ENCODE results near the gene ROBO2. TPM values are rescaled to one million over a fixed set of nuclear protein-coding genes. Genes with fewer than 3 reads are reported as not detected.

The ROBO2 gene
- polyA plus RNA-seq, 1 donor from 2014 or later, result 55.5 TPM

DNA sequence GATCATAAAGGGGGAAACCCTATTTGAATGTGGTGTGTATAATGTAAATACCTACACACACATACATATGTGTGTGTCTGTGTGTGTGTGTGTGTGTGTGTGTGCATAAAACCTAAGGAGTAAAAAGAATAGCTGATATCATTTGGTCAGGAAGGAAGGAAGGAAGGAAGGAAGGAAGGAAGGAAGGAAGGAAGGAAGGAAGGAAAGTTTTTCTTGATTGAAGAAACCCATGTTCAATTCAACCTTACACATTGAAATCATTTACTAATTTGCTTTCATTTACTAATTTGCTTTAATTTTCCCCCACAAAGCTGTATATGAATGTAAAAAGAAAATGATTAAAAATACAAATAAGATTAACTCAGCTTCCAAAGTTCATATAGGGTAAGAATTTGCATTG lies 386.6 kb downstream of the ROBO2 start:
- Histone ChIP-seq H4K20me1 (ENCODE audit: insufficient read depth) (no peaks in the 10 kb centered on the region), H3K4me3 (ENCODE audit: low read length) (no peak overlapping the region), H3F3A (ENCODE audit: insufficient read depth, low read length, poor library complexity, severe bottlenecking) (no peaks in the 10 kb centered on the region), H3K4me2 (ENCODE audit: low read length) (no peak overlapping the region), H3K79me2 (replicated peaks; ENCODE audit: insufficient read depth, low read length) (no peaks in the 10 kb centered on the region), H3K9me2 (ENCODE audit: insufficient read depth, low read length) (no peaks in the 10 kb centered on the region), H3K36me3 (ENCODE audit: insufficient read depth, low read length) (no peaks in the 10 kb centered on the region), H3K27me3 (ENCODE audit: insufficient read depth, low read depth, low read length) (no peaks in the 10 kb centered on the region), H3K9me3 (ENCODE audit: low read length) (no peaks in the 10 kb centered on the region), H3K9ac (ENCODE audit: low read length) (no peak overlapping the region), H3K27ac (ENCODE audit: low read length) (no peak overlapping the region), H2AFZ (ENCODE audit: low read depth, low read length) (no peak overlapping the region)
- TF ChIP-seq MXI1 (conservative IDR thresholded peaks at IDR 0.05; ENCODE audit: poor library complexity, severe bottlenecking) (no peak), SMC3 (conservative IDR thresholded peaks at IDR 0.05; ENCODE audit: poor library complexity) (no peak), TAF1 (IDR thresholded peaks at IDR 0.05; ENCODE audit: low read depth) (no peak), EP300 (conservative IDR thresholded peaks at IDR 0.05; ENCODE audit: poor library complexity, severe bottlenecking) (no peak), RAD21 (conservative IDR thresholded peaks at IDR 0.05) (no peak), POLR2AphosphoS5 (IDR thresholded peaks at IDR 0.05) (no peak), EZH2 (IDR thresholded peaks at IDR 0.05; ENCODE audit: borderline replicate concordance, insufficient read depth, low read length, poor library complexity, severe bottlenecking) (no peak)
- TF ChIP-seq, protein P1, sequence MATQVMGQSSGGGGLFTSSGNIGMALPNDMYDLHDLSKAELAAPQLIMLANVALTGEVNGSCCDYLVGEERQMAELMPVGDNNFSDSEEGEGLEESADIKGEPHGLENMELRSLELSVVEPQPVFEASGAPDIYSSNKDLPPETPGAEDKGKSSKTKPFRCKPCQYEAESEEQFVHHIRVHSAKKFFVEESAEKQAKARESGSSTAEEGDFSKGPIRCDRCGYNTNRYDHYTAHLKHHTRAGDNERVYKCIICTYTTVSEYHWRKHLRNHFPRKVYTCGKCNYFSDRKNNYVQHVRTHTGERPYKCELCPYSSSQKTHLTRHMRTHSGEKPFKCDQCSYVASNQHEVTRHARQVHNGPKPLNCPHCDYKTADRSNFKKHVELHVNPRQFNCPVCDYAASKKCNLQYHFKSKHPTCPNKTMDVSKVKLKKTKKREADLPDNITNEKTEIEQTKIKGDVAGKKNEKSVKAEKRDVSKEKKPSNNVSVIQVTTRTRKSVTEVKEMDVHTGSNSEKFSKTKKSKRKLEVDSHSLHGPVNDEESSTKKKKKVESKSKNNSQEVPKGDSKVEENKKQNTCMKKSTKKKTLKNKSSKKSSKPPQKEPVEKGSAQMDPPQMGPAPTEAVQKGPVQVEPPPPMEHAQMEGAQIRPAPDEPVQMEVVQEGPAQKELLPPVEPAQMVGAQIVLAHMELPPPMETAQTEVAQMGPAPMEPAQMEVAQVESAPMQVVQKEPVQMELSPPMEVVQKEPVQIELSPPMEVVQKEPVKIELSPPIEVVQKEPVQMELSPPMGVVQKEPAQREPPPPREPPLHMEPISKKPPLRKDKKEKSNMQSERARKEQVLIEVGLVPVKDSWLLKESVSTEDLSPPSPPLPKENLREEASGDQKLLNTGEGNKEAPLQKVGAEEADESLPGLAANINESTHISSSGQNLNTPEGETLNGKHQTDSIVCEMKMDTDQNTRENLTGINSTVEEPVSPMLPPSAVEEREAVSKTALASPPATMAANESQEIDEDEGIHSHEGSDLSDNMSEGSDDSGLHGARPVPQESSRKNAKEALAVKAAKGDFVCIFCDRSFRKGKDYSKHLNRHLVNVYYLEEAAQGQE (IDR thresholded peaks at IDR 0.05; ENCODE audit: borderline replicate concordance), result no peak
- TF ChIP-seq, protein P2, sequence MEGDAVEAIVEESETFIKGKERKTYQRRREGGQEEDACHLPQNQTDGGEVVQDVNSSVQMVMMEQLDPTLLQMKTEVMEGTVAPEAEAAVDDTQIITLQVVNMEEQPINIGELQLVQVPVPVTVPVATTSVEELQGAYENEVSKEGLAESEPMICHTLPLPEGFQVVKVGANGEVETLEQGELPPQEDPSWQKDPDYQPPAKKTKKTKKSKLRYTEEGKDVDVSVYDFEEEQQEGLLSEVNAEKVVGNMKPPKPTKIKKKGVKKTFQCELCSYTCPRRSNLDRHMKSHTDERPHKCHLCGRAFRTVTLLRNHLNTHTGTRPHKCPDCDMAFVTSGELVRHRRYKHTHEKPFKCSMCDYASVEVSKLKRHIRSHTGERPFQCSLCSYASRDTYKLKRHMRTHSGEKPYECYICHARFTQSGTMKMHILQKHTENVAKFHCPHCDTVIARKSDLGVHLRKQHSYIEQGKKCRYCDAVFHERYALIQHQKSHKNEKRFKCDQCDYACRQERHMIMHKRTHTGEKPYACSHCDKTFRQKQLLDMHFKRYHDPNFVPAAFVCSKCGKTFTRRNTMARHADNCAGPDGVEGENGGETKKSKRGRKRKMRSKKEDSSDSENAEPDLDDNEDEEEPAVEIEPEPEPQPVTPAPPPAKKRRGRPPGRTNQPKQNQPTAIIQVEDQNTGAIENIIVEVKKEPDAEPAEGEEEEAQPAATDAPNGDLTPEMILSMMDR (IDR thresholded peaks at IDR 0.05; ENCODE audit: poor library complexity, severe bottlenecking), result no peak

DNA sequence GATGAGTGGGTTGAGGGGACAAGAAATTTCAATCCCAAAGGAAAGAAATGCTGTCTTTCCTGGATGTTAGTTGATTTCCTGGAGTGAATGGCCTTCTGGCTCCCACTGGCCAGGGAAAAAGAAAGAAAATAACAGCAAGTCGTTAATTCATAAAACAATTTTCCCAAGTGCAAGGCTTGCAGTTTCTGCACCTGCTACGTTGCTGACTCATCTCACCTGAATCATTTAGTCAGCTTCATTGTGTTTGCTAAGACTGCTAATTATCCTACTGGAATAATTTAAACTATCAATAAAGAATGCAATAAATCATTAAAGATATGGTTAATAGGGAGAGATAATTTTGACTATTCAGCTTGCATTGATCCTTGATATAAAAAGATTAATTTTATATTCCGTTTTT lies 387.6 kb downstream of the ROBO2 start:
- H3K9me3 ChIP-seq (ENCODE audit: low read length), result no peaks in the 10 kb centered on the region
- no peak for TF ChIP-seq POLR2AphosphoS5 (IDR thresholded peaks at IDR 0.05)
- no peak overlapping the region for H2AFZ ChIP-seq (ENCODE audit: low read depth, low read length)
- no peaks in the 10 kb centered on the region for H3F3A ChIP-seq (ENCODE audit: insufficient read depth, low read length, poor library complexity, severe bottlenecking)
- no peaks in the 10 kb centered on the region for H3K79me2 ChIP-seq (replicated peaks; ENCODE audit: insufficient read depth, low read length)
- H3K36me3 ChIP-seq (ENCODE audit: insufficient read depth, low read length), result no peaks in the 10 kb centered on the region
- H3K27me3 ChIP-seq (ENCODE audit: insufficient read depth, low read depth, low read length), result no peaks in the 10 kb centered on the region
- no peak overlapping the region for H3K4me3 ChIP-seq (ENCODE audit: low read length)
- H3K9me2 ChIP-seq (ENCODE audit: insufficient read depth, low read length), result no peaks in the 10 kb centered on the region
- no peak overlapping the region for H3K4me2 ChIP-seq (ENCODE audit: low read length)
- H3K9ac ChIP-seq (ENCODE audit: low read length), result no peak overlapping the region
- no peaks in the 10 kb centered on the region for H4K20me1 ChIP-seq (ENCODE audit: insufficient read depth)
- H3K27ac ChIP-seq (ENCODE audit: low read length), result no peak overlapping the region

DNA sequence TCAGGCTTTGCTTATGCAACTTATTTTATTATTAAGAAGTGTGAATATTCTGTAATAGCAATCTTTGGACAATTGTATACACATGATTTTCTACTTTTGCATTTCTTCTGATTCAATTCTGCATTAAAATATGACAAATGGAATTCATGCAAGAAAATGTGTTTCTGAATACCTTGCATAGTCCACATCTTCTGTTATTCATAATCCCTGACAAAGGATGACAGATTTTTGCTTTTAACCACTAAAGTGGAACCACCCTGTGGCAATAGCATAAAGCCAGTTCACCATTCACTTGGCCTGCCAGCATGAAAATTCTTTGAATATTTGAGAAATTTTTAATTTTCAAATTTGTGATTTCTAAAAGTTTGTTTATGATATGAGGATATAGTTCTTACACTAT lies 397.0 kb downstream of the ROBO2 start:
- Histone ChIP-seq H2AFZ (ENCODE audit: low read depth, low read length) (no peak overlapping the region), H3F3A (ENCODE audit: insufficient read depth, low read length, poor library complexity, severe bottlenecking) (no peaks in the 10 kb centered on the region), H3K9ac (ENCODE audit: low read length) (no peak overlapping the region), H3K79me2 (replicated peaks; ENCODE audit: insufficient read depth, low read length) (no peaks in the 10 kb centered on the region), H3K4me2 (ENCODE audit: low read length) (no peak overlapping the region), H3K27me3 (ENCODE audit: insufficient read depth, low read depth, low read length) (no peaks in the 10 kb centered on the region), H3K9me2 (ENCODE audit: insufficient read depth, low read length) (no peaks in the 10 kb centered on the region), H3K4me3 (ENCODE audit: low read length) (no peak overlapping the region), H4K20me1 (ENCODE audit: insufficient read depth) (no peaks in the 10 kb centered on the region), H3K36me3 (ENCODE audit: insufficient read depth, low read length) (no peaks in the 10 kb centered on the region), H3K27ac (ENCODE audit: low read length) (no peak overlapping the region), H3K9me3 (ENCODE audit: low read length) (no peaks in the 10 kb centered on the region)
- TF ChIP-seq MXI1 (conservative IDR thresholded peaks at IDR 0.05; ENCODE audit: poor library complexity, severe bottlenecking) (no peak), EZH2 (IDR thresholded peaks at IDR 0.05; ENCODE audit: borderline replicate concordance, insufficient read depth, low read length, poor library complexity, severe bottlenecking) (no peak), TAF1 (IDR thresholded peaks at IDR 0.05; ENCODE audit: low read depth) (no peak), RAD21 (conservative IDR thresholded peaks at IDR 0.05) (no peak), EP300 (conservative IDR thresholded peaks at IDR 0.05; ENCODE audit: poor library complexity, severe bottlenecking) (no peak), SMC3 (conservative IDR thresholded peaks at IDR 0.05; ENCODE audit: poor library complexity) (no peak)
